Ectodermal cell (in vitro differentiated cells): Measurements from ENCODE around the gene DRD4.

Experiments used
- H3K27ac ChIP-seq: 2 replicates; pipeline ENCODE4 v1.7.0; 2013; ENCODE audit warnings: mild to moderate bottlenecking, low read depth, low read length; ENCODE audit not compliant: insufficient read depth, poor library complexity, severe bottlenecking
- H3K27me3 ChIP-seq: 2 replicates; pipeline ENCODE4 v1.7.0; 2013; ENCODE audit warnings: mild to moderate bottlenecking, low read length; ENCODE audit not compliant: insufficient read depth, control insufficient read depth, poor library complexity, severe bottlenecking
- H3K36me3 ChIP-seq: one replicate; pipeline ENCODE4 v1.7.0; 2013; ENCODE audit warnings: low read length; ENCODE audit not compliant: control insufficient read depth, insufficient read depth
- H3K4me1 ChIP-seq: one replicate; pipeline ENCODE4 v1.7.0; 2013; ENCODE audit warnings: low read length; ENCODE audit not compliant: control insufficient read depth, insufficient read depth
- H3K4me3 ChIP-seq: 2 replicates; pipeline ENCODE4 v1.7.0; 2013; ENCODE audit warnings: low read depth, low read length, control low read depth; ENCODE audit not compliant: insufficient read depth
- H3K9me3 ChIP-seq: 2 replicates; pipeline ENCODE4 v1.7.0; 2013; ENCODE audit warnings: mild to moderate bottlenecking, low read length, moderate library complexity; ENCODE audit not compliant: control insufficient read depth
- WGBS, 2 experiments: methylation state at CpG; one replicate each; pipeline ENCODE4 v1.1.7; 2013; ENCODE audit warnings: missing lambda C conversion rate in 2 of 2; 5-methylcytosine and 5-hydroxymethylcytosine counted together

The DRD4 gene

DNA sequence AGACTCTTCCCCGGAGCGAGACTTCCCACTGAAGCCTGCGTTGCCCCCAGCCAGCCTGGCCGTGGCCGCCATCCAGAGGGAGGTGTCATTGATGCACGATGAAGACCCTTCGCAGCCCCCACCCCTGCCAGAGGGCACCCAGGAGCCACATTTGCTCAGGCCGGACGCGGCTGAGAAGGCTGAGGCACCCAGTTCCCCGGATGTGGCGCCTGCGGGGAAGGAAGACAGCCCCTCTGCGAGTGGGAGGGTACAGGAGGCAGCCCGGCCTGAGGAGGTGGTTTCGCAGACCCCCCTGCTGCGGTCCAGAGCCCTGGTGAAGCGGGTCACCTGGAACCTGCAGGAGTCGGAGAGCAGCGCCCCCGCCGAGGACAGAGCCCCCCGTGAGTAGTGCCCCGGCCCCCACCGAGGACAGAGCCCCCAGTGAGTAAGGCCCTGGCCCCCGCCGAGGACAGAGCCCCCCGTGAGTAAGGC, 27.7 kb upstream of the DRD4 start:
- no peak overlapping the region for H3K27ac ChIP-seq
- H3K4me3 ChIP-seq, result no peak overlapping the region
- 95 to 96% methylated on average over 28 of the region's 28 CpGs for WGBS, 2 experiments
- H3K27me3 ChIP-seq, result no peaks in the 10 kb centered on the region
- peaks cover 47% of the 10 kb centered on the region for H3K36me3 ChIP-seq
- H3K4me1 ChIP-seq, result no peaks in the 10 kb centered on the region
- H3K9me3 ChIP-seq, result no peaks in the 10 kb centered on the region

- peaks cover 38% of the 10 kb centered on the region for H3K36me3 ChIP-seq
- H3K9me3 ChIP-seq, result no peaks in the 10 kb centered on the region
- whole genome bisulfite sequencing, 2 experiments, result 95 to 96% methylated on average over 18 of the region's 18 CpGs
- no peak overlapping the region for H3K27ac ChIP-seq
- no peaks in the 10 kb centered on the region for H3K27me3 ChIP-seq
- peaks cover 4% of the 10 kb centered on the region for H3K4me1 ChIP-seq
- no peak overlapping the region for H3K4me3 ChIP-seq
These were observed 26.8 kb upstream of the DRD4 start for GRCh38 chr11:610146-610801.

GRCh38 chr11:611001-611996, 25.8 kb upstream of the DRD4 start:
- Histone ChIP-seq H3K36me3 (peaks cover 32% of the 10 kb centered on the region), H3K9me3 (no peaks in the 10 kb centered on the region), H3K4me1 (peaks cover 7% of the 10 kb centered on the region), H3K27me3 (no peaks in the 10 kb centered on the region), H3K4me3 (no peak overlapping the region), H3K27ac (no peak overlapping the region)
- WGBS, 2 experiments, result 96% methylated on average over 48 to 49 of the region's 49 CpGs

- Histone ChIP-seq H3K4me1 (peaks cover 7% of the 10 kb centered on the region), H3K36me3 (peaks cover 25% of the 10 kb centered on the region), H3K27me3 (no peaks in the 10 kb centered on the region), H3K9me3 (no peaks in the 10 kb centered on the region), H3K27ac (no peak overlapping the region), H3K4me3 (no peak overlapping the region)
- 88 to 89% methylated on average over 27 of the region's 27 CpGs for WGBS, 2 experiments
These were observed 24.7 kb upstream of the DRD4 start for GRCh38 chr11:612201-612960.

DNA sequence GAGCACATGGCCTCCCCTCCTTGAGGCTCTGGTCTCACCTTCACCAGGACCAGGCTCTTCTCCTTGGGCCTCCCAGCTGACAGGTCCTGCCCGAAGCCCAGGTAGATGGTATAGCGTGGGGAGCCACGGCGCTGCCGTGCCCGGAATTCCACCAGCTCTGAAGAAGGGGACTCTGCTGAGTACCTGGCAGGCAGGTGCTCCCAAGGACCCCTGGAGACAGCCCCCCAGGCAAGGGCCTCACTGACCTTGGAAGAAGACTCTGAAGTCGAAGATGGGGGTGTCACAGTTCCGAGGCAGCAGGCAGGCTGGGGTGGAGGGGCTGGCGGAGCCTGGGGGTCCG, 24.1 kb upstream of the DRD4 start:
- Histone ChIP-seq H3K27ac (no peak overlapping the region), H3K36me3 (peaks cover 20% of the 10 kb centered on the region), H3K4me1 (peaks cover 7% of the 10 kb centered on the region), H3K9me3 (no peaks in the 10 kb centered on the region), H3K4me3 (no peak overlapping the region), H3K27me3 (no peaks in the 10 kb centered on the region)
- WGBS, 2 experiments, result 94 to 95% methylated on average over 10 of the region's 10 CpGs

- Histone ChIP-seq H3K4me3 (no peak overlapping the region), H3K4me1 (peaks cover 7% of the 10 kb centered on the region), H3K27ac (no peak overlapping the region), H3K27me3 (no peaks in the 10 kb centered on the region), H3K9me3 (no peaks in the 10 kb centered on the region), H3K36me3 (peaks cover 16% of the 10 kb centered on the region)
- WGBS, 2 experiments, result 39 to 42% methylated on average over 32 to 36 of the region's 36 CpGs
These were observed 23.6 kb upstream of the DRD4 start for GRCh38 chr11:613369-613968.

DNA sequence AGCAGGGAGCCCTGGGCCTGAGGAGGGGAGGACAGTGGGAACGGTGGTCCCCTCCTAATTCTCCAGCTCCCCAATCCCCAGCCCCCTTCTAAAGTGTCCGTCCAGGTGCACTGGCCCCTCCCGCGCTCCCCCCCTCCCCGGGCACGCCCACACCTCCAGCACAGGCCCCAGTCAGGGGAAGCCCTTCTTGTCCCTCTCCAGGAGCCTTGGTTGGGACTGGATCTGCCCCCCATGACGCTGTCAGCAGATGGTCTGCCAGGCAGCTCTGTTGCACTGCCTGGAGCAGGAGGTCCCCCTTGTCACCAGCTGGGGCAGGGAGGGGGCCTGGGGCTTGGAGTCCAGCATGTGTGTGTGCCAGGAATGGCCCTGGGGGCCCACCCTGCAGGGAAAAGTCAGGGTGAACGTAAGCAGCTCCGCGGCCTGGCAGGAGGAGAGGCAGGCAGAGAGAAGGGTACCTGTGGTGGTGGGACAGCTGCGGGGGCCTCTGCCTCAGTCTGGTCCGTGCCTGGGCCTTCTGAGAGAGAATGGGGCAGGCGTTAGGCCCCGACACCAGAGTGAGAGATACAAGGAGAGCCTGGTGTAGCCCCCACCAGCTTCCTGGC, 22.9 kb upstream of the DRD4 start:
- WGBS, 2 experiments, result 83 to 89% methylated on average over 14 of the region's 14 CpGs
- Histone ChIP-seq H3K4me1 (peaks cover 7% of the 10 kb centered on the region), H3K36me3 (peaks cover 10% of the 10 kb centered on the region), H3K27ac (no peak overlapping the region), H3K9me3 (no peaks in the 10 kb centered on the region), H3K27me3 (no peaks in the 10 kb centered on the region), H3K4me3 (no peak overlapping the region)

GRCh38 chr11:614623-615503, 22.2 kb upstream of the DRD4 start:
- H3K9me3 ChIP-seq, result no peaks in the 10 kb centered on the region
- no peaks in the 10 kb centered on the region for H3K27me3 ChIP-seq
- H3K4me1 ChIP-seq, result peaks cover 7% of the 10 kb centered on the region
- WGBS, 2 experiments, result 89 to 90% methylated on average over 68 of the region's 68 CpGs
- H3K36me3 ChIP-seq, result peaks cover 3% of the 10 kb centered on the region
- H3K4me3 ChIP-seq, result peak overlapping the region; percentile 67
- peak overlapping the region; percentile 83 for H3K27ac ChIP-seq
